HepG2 (cell line): ENCODE results near the gene OLFM2. TPM values are rescaled to one million over a fixed set of nuclear protein-coding genes. Genes with fewer than 3 reads are reported as not detected.

Source experiments
- ATF7-NPFF ChIP-seq: sonication (generic); formaldehyde crosslinking; IDR thresholded peaks from 2 replicates; pipeline ENCODE4 v1.8.1; 2023; ENCODE audit warnings: mild to moderate bottlenecking, low read depth, missing genetic modification reagents, moderate library complexity
- EEA1 ChIP-seq: sonication (generic); formaldehyde crosslinking; IDR thresholded peaks from 2 replicates; pipeline ENCODE4 v1.5.1; 2020; ENCODE audit warnings: mild to moderate bottlenecking, missing genetic modification reagents, borderline replicate concordance
- FOSL1 ChIP-seq: sonication (generic); formaldehyde crosslinking; IDR thresholded peaks from 2 replicates; pipeline ENCODE4 v1.9.0; 2021; ENCODE audit warnings: missing genetic modification reagents, borderline replicate concordance
- GTF2F1 ChIP-seq: fragments of 150-350 bp; IDR thresholded peaks from 2 replicates; pipeline ENCODE4 v1.6.1; 2014; ENCODE audit warnings: low read length
- KMT2A ChIP-seq: sonication (generic); formaldehyde crosslinking; IDR thresholded peaks from 2 replicates; pipeline ENCODE4 v1.4.0; 2020; ENCODE audit warnings: missing genetic modification reagents
- MAF1 ChIP-seq: sonication (generic); formaldehyde crosslinking; IDR thresholded peaks from 2 replicates; pipeline ENCODE4 v1.5.0; 2020; ENCODE audit warnings: missing genetic modification reagents, borderline replicate concordance
- NR0B2 ChIP-seq: sonication (generic); formaldehyde crosslinking; IDR thresholded peaks from 2 replicates; pipeline ENCODE4 v1.4.0; 2020; ENCODE audit warnings: mild to moderate bottlenecking, missing genetic modification reagents
- POGZ ChIP-seq: sonication (generic); formaldehyde crosslinking; IDR thresholded peaks from 2 replicates; pipeline ENCODE4 v1.4.0; 2020; ENCODE audit warnings: mild to moderate bottlenecking, missing genetic modification reagents
- SMARCC2 ChIP-seq: fragments of 450-650 bp; IDR thresholded peaks from 2 replicates; pipeline ENCODE4 v1.6.1; 2017; ENCODE audit warnings: antibody characterized with exemption, mild to moderate bottlenecking
- WIZ ChIP-seq: sonication (generic); formaldehyde crosslinking; IDR thresholded peaks from 2 replicates; pipeline ENCODE4 v1.5.1; 2020; ENCODE audit warnings: mild to moderate bottlenecking, missing genetic modification reagents
- ZBTB3 ChIP-seq: sonication (generic); formaldehyde crosslinking; IDR thresholded peaks from 2 replicates; pipeline ENCODE4 v1.4.0; 2020; ENCODE audit warnings: low read depth, mild to moderate bottlenecking, moderate library complexity, missing genetic modification reagents, borderline replicate concordance
- ZMYM3 ChIP-seq: sonication (generic); formaldehyde crosslinking; IDR thresholded peaks from 2 replicates; pipeline ENCODE4 v1.5.1; 2020; ENCODE audit warnings: mild to moderate bottlenecking, missing genetic modification reagents
- ZNF136 ChIP-seq: sonication (generic); formaldehyde crosslinking; IDR thresholded peaks from 2 replicates; pipeline ENCODE4 v1.8.1; 2022; ENCODE audit warnings: low read depth, mild to moderate bottlenecking, moderate library complexity, missing genetic modification reagents
- ZNF207 ChIP-seq: fragments of 450-650 bp; IDR thresholded peaks from 2 replicates; pipeline ENCODE4 v1.6.1; 2016; ENCODE audit warnings: antibody characterized with exemption, borderline replicate concordance
- ZNF329 ChIP-seq: sonication (generic); formaldehyde crosslinking; IDR thresholded peaks from 2 replicates; pipeline ENCODE4 v1.9.0; 2021; ENCODE audit warnings: low read depth, mild to moderate bottlenecking, missing genetic modification reagents
- ZNF432 ChIP-seq: sonication (generic); formaldehyde crosslinking; IDR thresholded peaks from 2 replicates; pipeline ENCODE4 v1.5.0; 2020; ENCODE audit warnings: missing genetic modification reagents, mild to moderate bottlenecking, borderline replicate concordance
- ZNF446 ChIP-seq: sonication (generic); formaldehyde crosslinking; IDR thresholded peaks from 2 replicates; pipeline ENCODE4 v1.5.0; 2020; ENCODE audit warnings: mild to moderate bottlenecking, missing genetic modification reagents
- ZNF513 ChIP-seq: sonication (generic); formaldehyde crosslinking; conservative IDR thresholded peaks from 2 replicates; pipeline ENCODE4 v1.5.0; 2020; ENCODE audit warnings: missing genetic modification reagents
- ZNF563 ChIP-seq: sonication (generic); formaldehyde crosslinking; IDR thresholded peaks from 2 replicates; pipeline ENCODE4 v1.8.0; 2022; ENCODE audit warnings: mild to moderate bottlenecking, moderate library complexity, missing genetic modification reagents
- ZNF703 ChIP-seq: sonication (generic); formaldehyde crosslinking; IDR thresholded peaks from 2 replicates; pipeline ENCODE4 v1.5.1; 2020; ENCODE audit warnings: missing genetic modification reagents, mild to moderate bottlenecking, moderate library complexity, borderline replicate concordance
- ZNF704 ChIP-seq: sonication (generic); formaldehyde crosslinking; IDR thresholded peaks from 2 replicates; pipeline ENCODE4 v1.8.1; 2023; ENCODE audit warnings: mild to moderate bottlenecking, inconsistent platforms, moderate library complexity, missing genetic modification reagents, borderline replicate concordance
- ZNF772 ChIP-seq: sonication (generic); formaldehyde crosslinking; IDR thresholded peaks from 2 replicates; pipeline ENCODE4 v1.5.0; 2020; ENCODE audit warnings: mild to moderate bottlenecking, missing genetic modification reagents
- ZNF790 ChIP-seq: sonication (generic); formaldehyde crosslinking; IDR thresholded peaks from 2 replicates; pipeline ENCODE4 v1.8.0; 2022; ENCODE audit warnings: missing genetic modification reagents, mild to moderate bottlenecking, borderline replicate concordance
- ZNF883 ChIP-seq: sonication (generic); formaldehyde crosslinking; IDR thresholded peaks from 2 replicates; pipeline ENCODE4 v1.5.1; 2020; ENCODE audit warnings: mild to moderate bottlenecking, missing genetic modification reagents; ENCODE audit errors: not compliant biosample characterization
- polyA plus RNA-seq, 8 experiments: library from polyadenylated mRNA; depleted of rRNA in 3 of 8; stranded (reverse) in 7 of 8; unstranded in 1 of 8; fragments of >200 nt; fragmentation: Illumina TruSeq in 4 of 8; extraction: Trizol in 4 of 8; gene quantifications; 2 replicates each; pipeline versions ENCODE4 v1.2.1 to v1.2.3, GENCODE V29; 2011 to 2016; ENCODE audit warnings: low read depth in 4 of 8, missing spikeins in 1 of 8, mixed read lengths in 1 of 8; ENCODE audit not compliant: insufficient read depth in 1 of 8
- total RNA-seq, 5 experiments: library from RNA; depleted of rRNA; stranded (reverse); fragments of >200 nt; fragmentation: Illumina TruSeq; extraction: Trizol; gene quantifications; 2 replicates each; pipeline ENCODE4 v1.2.3, GENCODE V29; 2016; ENCODE audit warnings: low read depth in 1 of 5
- TF ChIP-seq, protein P1 (sequence below), 2 experiments: fragments of 450-650 bp in 1 of 2; sonication (generic) in 1 of 2; formaldehyde crosslinking; IDR thresholded peaks; 2 replicates each; pipeline versions ENCODE4 v1.5.0 to v1.8.0; 2020 to 2022; ENCODE audit warnings: mild to moderate bottlenecking in 1 of 2, missing genetic modification reagents in 1 of 2

Gene OLFM2
- total and polyA plus RNA-seq, 2 of the 13 experiments (the other 11 are each of a cell fraction or from before 2014, with no cell fraction given) = 0.20 to 0.51 TPM

DNA sequence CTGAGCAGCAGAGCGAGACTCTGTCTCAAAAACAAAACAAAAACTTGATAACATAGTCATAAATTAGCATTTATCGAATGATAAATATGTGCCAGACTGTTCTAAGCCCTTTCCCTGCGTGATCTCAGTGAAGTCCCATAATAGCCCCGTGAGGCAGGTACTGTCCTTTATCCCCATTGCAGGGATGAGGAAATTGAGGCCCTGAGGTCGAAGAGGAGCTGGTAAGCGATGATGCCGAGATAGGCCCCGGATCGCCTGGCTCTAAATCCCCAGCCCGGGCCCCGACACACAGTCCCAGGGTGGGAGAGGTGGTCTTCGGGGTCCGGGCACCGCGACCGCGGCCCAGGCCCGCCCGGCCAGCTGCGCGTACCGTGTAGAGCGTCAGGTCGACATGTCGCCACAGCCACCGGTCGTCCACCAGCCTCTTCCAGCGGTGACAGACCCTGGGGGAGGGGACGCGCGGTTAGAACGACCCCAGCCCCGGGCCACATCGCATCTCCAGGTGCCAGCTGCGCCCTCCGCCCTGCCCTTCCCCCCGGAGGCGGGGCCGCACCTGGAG, 118.1 kb downstream of the OLFM2 start (continued):
- TF ChIP-seq ZNF704 (CRISPR knock-in tag) (0 out of 2 replicates have a peak, but pooled peaks have one; percentile 14), ZNF207 (no peak), ZNF329 (0 out of 2 replicates have a peak, but pooled peaks have one; percentile 50), ZNF446 (peak; percentile 92), MAF1 (CRISPR knock-in tag) (0 out of 2 replicates have a peak, but pooled peaks have one; percentile 57), ZNF136 (CRISPR knock-in tag) (peak; percentile 52; the same call in 1 of the 2 replicates), ZNF790 (peak; percentile 91; the same call in 1 of the 2 replicates), FOSL1 (CRISPR knock-in tag) (0 out of 2 replicates have a peak, but pooled peaks have one; percentile 10), WIZ (CRISPR knock-in tag) (0 out of 2 replicates have a peak, but pooled peaks have one; percentile 69), ZNF563 (CRISPR knock-in tag) (peak; percentile 57; the same call in 1 of the 2 replicates), ATF7-NPFF (no peak; the same call in 1 of the 2 replicates), ZBTB3 (CRISPR knock-in tag) (0 out of 2 replicates have a peak, but pooled peaks have one; percentile 1), NR0B2 (CRISPR knock-in tag) (peak; percentile 68; the same call in 1 of the 2 replicates), KMT2A (CRISPR knock-in tag) (peak; percentile 70; the same call in 1 of the 2 replicates), ZNF883 (CRISPR knock-in tag) (no peak), ZMYM3 (CRISPR knock-in tag) (0 out of 2 replicates have a peak, but pooled peaks have one; percentile 14), EEA1 (peak; percentile 52; the same call in 1 of the 2 replicates), GTF2F1 (no peak), POGZ (CRISPR knock-in tag) (peak; percentile 34; the same call in 1 of the 2 replicates), ZNF703 (CRISPR knock-in tag) (peak; percentile 61; the same call in 1 of the 2 replicates), ZNF772 (0 out of 2 replicates have a peak, but pooled peaks have one; percentile 0), ZNF432 (CRISPR knock-in tag) (no peak), SMARCC2 (no peak), ZNF513 (CRISPR knock-in tag) (no peak)
- TF ChIP-seq, protein P1, sequence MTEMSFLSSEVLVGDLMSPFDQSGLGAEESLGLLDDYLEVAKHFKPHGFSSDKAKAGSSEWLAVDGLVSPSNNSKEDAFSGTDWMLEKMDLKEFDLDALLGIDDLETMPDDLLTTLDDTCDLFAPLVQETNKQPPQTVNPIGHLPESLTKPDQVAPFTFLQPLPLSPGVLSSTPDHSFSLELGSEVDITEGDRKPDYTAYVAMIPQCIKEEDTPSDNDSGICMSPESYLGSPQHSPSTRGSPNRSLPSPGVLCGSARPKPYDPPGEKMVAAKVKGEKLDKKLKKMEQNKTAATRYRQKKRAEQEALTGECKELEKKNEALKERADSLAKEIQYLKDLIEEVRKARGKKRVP (CRISPR knock-in tag; IDR thresholded peaks at IDR 0.05) = no peak
